ENCODE measurements around the gene CHN1.

- TF ChIP-seq CTCF (IDR thresholded peaks at IDR 0.05) (no peak), POLR2A (IDR thresholded peaks at IDR 0.05) (no peak), POLR2AphosphoS5 (IDR thresholded peaks at IDR 0.05) (no peak), EP300 (IDR thresholded peaks at IDR 0.05) (no peak)
Measured at GRCh38 chr2:174752403-174753037, 252.7 kb downstream of the CHN1 start.

Measured in sigmoid colon (tissue), 4 donors.